NCI-H2227 (cell line): Measurements from ENCODE around the gene SYT13.
"Not testable (repeated sequence)": the region's sequence is repeated elsewhere in the genome, so short reads cannot be mapped to it uniquely, and the experiment has no call there.

Source experiments
- DNase-seq: peaks from one replicate; lab custom pipeline; 2025; ENCODE audit not compliant: unreplicated experiment; lab: John Stamatoyannopoulos, UW

Gene SYT13

GRCh38 chr11:45250035-45250718, 36.0 kb downstream of the SYT13 start:
- no peak for DNase-seq

- DNase-seq = not testable (repeated sequence)
Measured at GRCh38 chr11:45249372-45249771, 36.8 kb downstream of the SYT13 start.

DNA sequence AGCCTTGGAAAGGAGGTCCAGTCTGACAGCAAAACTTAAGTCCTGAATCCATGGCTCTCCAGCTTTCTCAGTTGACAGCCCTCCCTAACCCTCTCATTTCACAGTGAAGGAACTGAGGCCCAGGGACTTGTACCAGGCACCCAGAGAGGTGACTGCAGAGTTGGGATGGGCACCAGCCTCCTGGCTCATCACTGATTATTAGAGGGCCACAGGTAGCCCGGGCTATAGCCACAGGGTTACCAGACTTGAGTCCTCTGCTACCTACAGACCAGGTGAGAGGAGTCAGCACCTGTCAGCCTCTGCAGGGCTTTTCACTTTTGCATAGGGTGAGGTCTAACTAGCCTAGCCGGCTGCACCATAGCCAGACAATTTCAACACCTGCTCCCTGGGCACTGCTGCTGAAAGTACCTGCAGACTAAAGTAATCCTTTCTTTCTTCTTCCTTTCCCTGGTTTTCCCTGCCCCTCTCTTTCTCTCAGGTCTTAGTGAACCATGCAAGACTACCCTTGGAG, 37.6 kb downstream of the SYT13 start:
- DNase-seq = no peak

- DNase-seq = no peak
Measured at GRCh38 chr11:45247433-45247832, 38.7 kb downstream of the SYT13 start.

- no peak for DNase-seq
Measured at GRCh38 chr11:45246241-45246640, 39.9 kb downstream of the SYT13 start.

- no peak for DNase-seq
Measured at GRCh38 chr11:45245218-45246045, 40.7 kb downstream of the SYT13 start.

DNA sequence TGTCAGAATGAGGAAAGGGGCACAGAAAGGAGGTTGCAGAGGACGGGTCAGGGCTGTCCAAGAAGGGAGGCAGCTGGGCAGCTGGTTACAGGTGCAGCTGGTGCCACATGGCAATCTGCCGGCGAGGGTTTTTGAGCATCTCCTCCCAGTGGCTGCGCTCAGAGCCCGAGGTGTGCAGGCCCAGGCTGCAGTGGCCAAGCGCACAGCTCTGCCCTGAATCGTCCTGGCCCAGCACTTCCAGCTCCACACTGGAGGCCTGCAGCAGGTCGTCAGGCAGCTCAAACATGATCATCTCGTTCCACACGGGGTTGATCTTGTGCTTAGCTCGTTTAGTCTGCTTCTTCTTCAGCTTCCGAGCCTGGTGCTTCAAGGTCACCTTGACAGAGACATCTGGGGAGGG, 42.2 kb downstream of the SYT13 start:
- no peak for DNase-seq

- no peak for DNase-seq
Measured at GRCh38 chr11:45239733-45240132, 46.4 kb downstream of the SYT13 start.

DNA sequence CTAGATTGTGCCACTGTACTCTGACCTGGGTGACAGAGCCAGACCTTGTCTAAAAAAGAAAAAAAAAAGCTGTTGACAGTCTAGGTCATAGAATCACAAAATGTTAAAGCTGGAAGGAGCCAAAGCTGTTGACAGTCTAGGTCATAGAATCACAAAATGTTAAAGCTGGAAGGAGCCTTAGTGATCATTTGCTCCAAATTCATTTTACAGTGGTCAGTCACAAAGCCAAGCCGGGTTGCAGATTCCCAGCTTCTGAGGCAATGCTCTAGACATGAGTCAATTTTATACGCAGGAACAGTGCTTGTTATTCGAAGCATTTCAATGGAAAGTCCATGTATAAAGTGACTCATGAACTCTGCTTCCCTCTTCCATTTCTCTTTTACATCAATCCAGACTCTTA, 47.4 kb downstream of the SYT13 start:
- no peak for DNase-seq

DNA sequence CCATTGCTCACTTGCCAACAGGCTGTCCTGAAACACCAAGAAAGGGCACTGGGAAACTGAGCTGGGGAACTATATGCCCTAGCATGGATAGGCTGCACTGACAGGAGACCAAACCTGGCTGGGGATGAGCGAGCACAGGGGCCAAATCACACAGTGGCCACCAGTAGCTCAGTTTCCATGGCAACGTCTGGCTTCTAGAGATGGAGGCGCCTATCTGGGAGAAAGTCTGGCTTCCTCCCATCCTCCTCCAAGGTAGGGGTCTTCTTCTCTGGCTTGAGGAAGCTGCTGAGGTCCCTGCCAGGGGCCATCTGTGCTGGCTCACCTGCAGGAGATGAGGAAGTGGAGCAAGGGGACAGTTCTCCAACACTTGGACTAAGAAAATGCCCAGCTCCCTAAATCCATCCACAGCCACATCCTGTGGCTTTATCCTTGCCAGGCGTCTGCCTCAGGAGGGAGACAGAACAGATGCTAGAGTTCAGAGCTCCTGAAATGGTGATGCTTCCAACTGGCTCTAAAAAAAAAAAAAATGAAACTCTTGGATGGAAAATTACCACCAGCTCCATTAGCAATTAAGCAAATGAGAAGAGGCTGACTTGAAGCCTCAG, 48.3 kb downstream of the SYT13 start:
- DNase-seq = peak; percentile 71

DNA sequence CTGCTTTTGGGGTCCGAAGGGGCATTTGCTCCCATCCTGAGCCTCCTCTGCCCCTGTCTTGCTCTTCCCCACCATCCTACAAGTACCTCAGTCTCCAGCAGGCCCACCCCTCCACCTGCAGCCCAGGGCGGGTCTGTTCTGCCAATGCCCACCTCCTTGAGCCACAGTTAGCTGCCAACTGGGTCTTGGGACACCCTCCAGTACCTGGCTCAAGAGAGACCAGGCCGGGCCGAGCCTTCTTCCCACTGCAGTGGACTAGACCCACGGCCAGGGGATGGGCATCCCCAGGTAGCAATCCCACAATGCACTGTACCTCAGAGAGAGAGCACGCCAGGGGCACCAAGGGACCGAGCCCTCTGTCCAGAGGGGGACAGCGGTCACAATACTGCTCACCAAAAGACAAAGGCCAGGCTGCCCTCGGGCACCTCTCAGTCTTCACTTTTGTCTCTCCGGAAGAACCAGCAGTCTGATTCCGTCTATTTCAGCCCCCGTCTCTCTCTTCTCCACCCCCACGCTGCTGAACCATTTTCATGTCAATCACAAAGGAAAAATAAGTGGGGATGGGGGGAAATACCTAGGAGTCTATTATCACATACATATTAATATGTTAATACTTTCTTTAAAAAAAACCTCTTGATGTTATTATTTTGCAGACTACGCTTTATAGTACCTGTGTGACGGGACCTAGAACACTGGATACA, 51.7 kb downstream of the SYT13 start:
- DNase-seq = no peak

DNA sequence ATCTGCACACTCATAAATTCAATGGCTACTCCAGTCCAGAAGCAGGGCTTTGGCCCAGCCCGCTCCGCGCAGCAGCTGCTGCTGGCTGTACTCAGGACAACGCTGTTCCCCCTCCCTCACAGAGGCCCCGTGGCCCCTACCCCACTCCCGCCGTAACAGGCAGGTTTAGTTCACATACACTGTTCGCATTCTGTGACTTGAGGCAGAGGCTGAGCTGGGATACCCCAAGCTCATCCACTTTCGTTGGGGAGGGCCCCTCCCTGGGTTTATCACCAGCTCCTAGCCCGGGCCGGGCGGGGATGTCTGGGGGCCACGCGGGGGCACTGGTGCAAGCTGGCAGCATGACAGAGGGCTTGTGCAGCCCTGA, 52.4 kb downstream of the SYT13 start:
- DNase-seq = no peak

DNA sequence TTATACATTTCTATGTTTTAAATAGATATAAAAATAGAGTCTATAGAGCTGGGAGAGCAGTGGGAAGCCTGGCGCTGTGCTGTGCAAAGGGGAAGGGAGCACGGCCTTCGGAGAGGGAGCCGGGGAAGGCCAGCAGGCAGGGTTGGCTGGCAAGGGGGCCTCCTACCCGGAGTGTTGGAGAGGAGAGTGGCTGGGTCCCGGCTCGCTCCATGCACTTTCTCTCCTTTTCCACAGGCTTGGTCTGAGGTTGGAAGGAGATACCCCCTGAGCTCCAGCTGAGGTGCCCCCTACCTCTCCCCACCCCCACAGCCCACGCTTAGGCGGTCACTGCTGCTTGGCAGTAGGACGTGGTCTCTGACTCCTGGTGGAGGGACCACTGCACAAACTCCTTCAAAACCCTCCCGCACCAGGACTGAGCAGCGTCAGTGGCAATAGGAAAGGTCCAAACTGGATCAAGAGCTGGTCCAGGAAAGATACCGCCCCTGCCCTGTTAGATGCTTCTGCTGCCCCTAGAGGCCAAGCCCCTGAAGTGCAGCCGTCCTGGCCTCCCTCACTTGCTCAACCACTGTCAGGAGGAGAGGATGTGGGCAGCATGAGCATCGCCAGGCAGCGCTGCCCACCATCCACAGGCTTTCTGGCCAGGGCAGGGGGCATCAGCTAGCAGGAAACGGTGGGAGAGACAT, 52.9 kb downstream of the SYT13 start:
- peak; percentile 41 for DNase-seq

DNA sequence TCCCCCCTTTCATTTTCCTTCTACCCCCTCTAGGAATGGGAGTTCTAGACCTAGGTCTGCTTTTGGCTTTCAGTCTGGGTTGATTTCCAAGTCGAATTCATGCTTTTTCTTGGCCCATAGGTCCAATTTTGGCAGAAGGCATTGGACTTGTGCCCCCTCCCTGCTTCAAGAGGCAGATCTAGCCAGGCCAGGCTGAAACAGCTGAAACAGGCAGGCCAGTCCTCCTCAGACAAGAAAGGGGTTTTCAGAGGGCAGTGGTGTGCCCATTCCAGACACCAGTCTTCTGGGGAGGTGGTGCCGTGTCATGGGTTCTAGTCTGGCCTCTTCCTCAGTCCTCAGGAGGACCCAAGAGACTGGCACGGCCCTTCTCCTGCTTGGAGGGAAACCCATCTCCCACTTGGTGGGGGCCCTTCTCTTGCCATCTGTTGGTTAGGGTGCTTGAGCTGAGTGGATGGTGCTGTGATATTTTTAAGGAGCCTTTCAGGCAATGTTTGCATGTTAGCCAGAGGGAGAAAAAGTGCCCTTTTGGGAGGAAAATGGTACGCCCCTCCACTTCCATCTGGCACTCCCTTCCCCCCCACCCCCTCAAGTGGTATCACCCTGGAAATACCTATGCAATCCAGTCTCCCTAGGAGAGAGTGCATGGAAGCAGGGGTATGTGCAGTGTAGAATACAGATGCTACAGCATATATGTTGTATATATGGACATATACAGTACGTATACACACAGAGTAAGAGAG, 53.6 kb downstream of the SYT13 start:
- no peak for DNase-seq

- DNase-seq = no peak
Measured at GRCh38 chr11:45229401-45230020, 56.6 kb downstream of the SYT13 start.

DNA sequence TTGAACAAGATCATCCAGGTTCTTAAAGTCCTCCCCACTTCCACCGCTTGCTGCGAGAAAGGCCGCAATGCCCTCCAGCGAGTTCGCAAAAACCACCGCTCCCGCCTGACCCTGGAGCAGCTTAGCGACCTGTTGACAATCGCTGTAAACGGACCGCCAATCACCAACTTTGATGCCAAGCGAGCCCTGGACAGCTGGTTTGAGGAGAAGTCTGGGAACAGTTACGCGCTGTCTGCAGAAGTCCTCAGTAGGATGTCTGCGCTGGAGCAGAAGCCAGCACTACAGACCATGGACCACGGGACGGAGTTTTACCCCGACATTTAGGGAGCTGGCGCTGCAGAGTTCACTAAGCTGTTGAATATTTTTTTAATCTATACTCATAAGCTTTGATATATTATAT, 58.3 kb downstream of the SYT13 start:
- DNase-seq = no peak

- no peak for DNase-seq
Measured at GRCh38 chr11:45226901-45227300, 59.2 kb downstream of the SYT13 start.

- no peak for DNase-seq
Measured at GRCh38 chr11:45225961-45226871, 59.9 kb downstream of the SYT13 start.

GRCh38 chr11:45225277-45225676, 60.9 kb downstream of the SYT13 start:
- DNase-seq = no peak
